IPS-20b (cell line): Measurements from ENCODE around the gene CBLB.

ENCODE experiments used
- H3K27ac ChIP-seq: one replicate; pipeline ENCODE4 v1.5.1; 2013; ENCODE audit warnings: low read length
- H3K27me3 ChIP-seq: 2 replicates; pipeline ENCODE4 v1.6.1; 2013; ENCODE audit warnings: mild to moderate bottlenecking, low read length, inconsistent platforms; ENCODE audit not compliant: insufficient read depth
- H3K36me3 ChIP-seq: 2 replicates; pipeline ENCODE4 v1.6.1; 2013; ENCODE audit warnings: low read depth, mild to moderate bottlenecking, inconsistent platforms, low read length, moderate library complexity; ENCODE audit not compliant: insufficient read depth
- H3K4me1 ChIP-seq: 2 replicates; pipeline ENCODE4 v1.6.1; 2013; ENCODE audit warnings: mild to moderate bottlenecking, control low read depth, inconsistent platforms, low read length, moderate library complexity; ENCODE audit not compliant: insufficient read depth
- H3K4me3 ChIP-seq: 2 replicates; pipeline ENCODE4 v1.5.1; 2013; ENCODE audit warnings: mild to moderate bottlenecking, low read length, inconsistent platforms
- H3K9ac ChIP-seq: 2 replicates; pipeline ENCODE4 v1.6.1; 2013; ENCODE audit warnings: low read depth, mild to moderate bottlenecking, inconsistent platforms, low read length, moderate library complexity
- H3K9me3 ChIP-seq: 2 replicates; pipeline ENCODE4 v1.6.1; 2013; ENCODE audit warnings: mild to moderate bottlenecking, low read depth, low read length, inconsistent platforms; ENCODE audit not compliant: insufficient read depth

Gene CBLB

DNA sequence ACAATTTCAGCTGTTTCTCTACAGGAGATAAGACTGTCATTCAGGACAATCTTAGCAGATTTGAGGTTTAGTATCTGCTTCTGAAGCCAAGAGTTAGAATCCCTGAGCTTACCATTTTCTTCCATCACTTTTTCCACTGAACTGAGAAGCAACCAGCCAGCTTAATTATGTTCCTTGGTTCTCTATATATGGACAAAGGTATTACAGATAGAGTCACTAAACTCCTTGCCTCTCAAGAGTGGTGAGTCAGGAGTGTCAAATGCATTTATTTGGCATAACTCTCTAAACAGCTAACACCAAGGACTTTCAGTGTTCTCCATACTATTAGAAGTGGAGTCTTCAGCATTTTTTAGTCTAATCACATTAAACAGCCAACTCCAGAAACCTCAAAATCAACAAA lies 262.8 kb downstream of the CBLB start:
- no peaks in the 10 kb centered on the region for H3K9me3 ChIP-seq
- no peak overlapping the region for H3K9ac ChIP-seq
- no peak overlapping the region for H3K4me3 ChIP-seq
- H3K4me1 ChIP-seq = no peaks in the 10 kb centered on the region
- no peaks in the 10 kb centered on the region for H3K27me3 ChIP-seq
- H3K27ac ChIP-seq = no peak overlapping the region
- no peaks in the 10 kb centered on the region for H3K36me3 ChIP-seq
